Spinal cord (tissue), 10 donors: ENCODE data around the gene FBXO30. TPM values are rescaled to one million over a fixed set of nuclear protein-coding genes. Genes with fewer than 3 reads are reported as not detected.

Experiments
- DNase-seq, 6 donors: peaks; one replicate each; pipeline versions ENCODE4 v3.0.0 to v3.0.0-alpha.2; 2013 to 2015; ENCODE audit warnings: low spot score in 6 of 6, low read depth in 4 of 6
- H3K27ac ChIP-seq: one replicate; pipeline ENCODE4 v1.5.1; 2013; ENCODE audit warnings: low read depth, low read length, control low read depth
- H3K27me3 ChIP-seq: one replicate; pipeline ENCODE4 v1.6.1; 2013; ENCODE audit warnings: low read length; ENCODE audit not compliant: control insufficient read depth, insufficient read depth
- H3K36me3 ChIP-seq: one replicate; pipeline ENCODE4 v1.6.1; 2013; ENCODE audit warnings: low read length; ENCODE audit not compliant: control insufficient read depth, insufficient read depth
- H3K4me1 ChIP-seq: one replicate; pipeline ENCODE4 v1.6.1; 2013; ENCODE audit warnings: low read length; ENCODE audit not compliant: control insufficient read depth, insufficient read depth
- H3K4me3 ChIP-seq: one replicate; pipeline ENCODE4 v1.5.1; 2013; ENCODE audit warnings: low read depth, low read length, control low read depth
- H3K9me3 ChIP-seq: one replicate; pipeline ENCODE4 v1.6.1; 2013; ENCODE audit warnings: low read length; ENCODE audit not compliant: control insufficient read depth, insufficient read depth
- WGBS: methylation state at CpG from one replicate; pipeline ENCODE4 v1.1.5; 2013; ENCODE audit warnings: missing lambda C conversion rate; ENCODE audit not compliant: insufficient coverage; 5-methylcytosine and 5-hydroxymethylcytosine counted together
- polyA plus RNA-seq, 2 donors: library from polyadenylated mRNA; unstranded; fragments of 120-200 nt; gene quantifications; one replicate each; pipeline ENCODE4 v1.2.1, GENCODE V29; 2013; ENCODE audit not compliant: insufficient read length in 2 of 2
- total RNA-seq, 2 donors: library from RNA; depleted of rRNA in 1 of 2; stranded (reverse); fragments of 120-200 nt in 1 of 2; fragments of >200 nt in 1 of 2; gene quantifications; one replicate each; pipeline versions ENCODE4 v1.2.3 to v1.2.4, GENCODE V29; 2013 to 2014
- donor health status: healthy.

Gene FBXO30
- total and polyA plus RNA-seq, 4 donors: 13.3 to 51.3 (median 23.4) TPM

DNA sequence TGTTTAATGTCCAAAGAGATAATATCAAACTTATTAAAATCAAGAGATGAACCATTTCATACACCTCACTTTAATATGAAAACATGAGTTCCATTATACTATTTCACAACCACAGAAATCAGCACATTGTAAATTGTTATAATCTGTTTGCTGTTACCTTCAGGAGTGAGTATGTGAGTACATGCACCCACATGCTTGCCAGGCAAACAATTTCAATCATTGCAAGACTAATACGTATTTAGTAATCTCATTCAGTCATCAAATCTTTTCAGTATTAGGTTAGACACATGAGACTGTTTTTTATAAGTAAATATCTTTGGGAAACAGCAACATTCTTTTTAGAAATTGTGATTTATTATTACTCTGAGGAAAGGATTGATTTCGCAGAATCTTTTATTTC, 70.0 kb downstream of the FBXO30 start:
- H3K27me3 ChIP-seq: no peaks in the 10 kb centered on the region
- H3K4me1 ChIP-seq: no peaks in the 10 kb centered on the region
- H3K4me3 ChIP-seq: no peak overlapping the region
- peaks cover 2% of the 10 kb centered on the region for H3K9me3 ChIP-seq
- H3K36me3 ChIP-seq: no peaks in the 10 kb centered on the region
- DNase-seq: no peak
- H3K27ac ChIP-seq: no peak overlapping the region
- WGBS: no CpG with 5 or more reads among the region's 2 CpGs

Other genes starting within 250 kb of the FBXO30 start
- gene EPM2A, start 79.3 kb downstream of the FBXO30 start, total RNA-seq: 10 to 100 TPM; 13.2 to 23.3 TPM
- gene EPM2A, start 79.3 kb downstream of the FBXO30 start, polyA plus RNA-seq: 10 to 100 TPM; 14.9 to 15.4 TPM
- 10 to 100 TPM; 32.5 to 58.9 TPM for gene SHPRH, start 149.6 kb upstream of the FBXO30 start, total RNA-seq
- 10 to 100 TPM in 1 of 2 donors, 1 to 10 TPM in 1; 9.0 to 13.7 TPM for gene SHPRH, start 149.6 kb upstream of the FBXO30 start, polyA plus RNA-seq
- 10 to 100 TPM in 1 of 2 donors, 1 to 10 TPM in 1; 3.3 to 12.2 TPM for gene GRM1, start 214.3 kb upstream of the FBXO30 start, total RNA-seq
- 1 to 10 TPM; 6.7 to 8.6 TPM for gene GRM1, start 214.3 kb upstream of the FBXO30 start, polyA plus RNA-seq